ENCODE results near the gene G3BP1.
"Not testable (repeated sequence)": the region's sequence is repeated elsewhere in the genome, so short reads cannot be mapped to it uniquely, and the experiment has no call there.

Gene G3BP1

DNA sequence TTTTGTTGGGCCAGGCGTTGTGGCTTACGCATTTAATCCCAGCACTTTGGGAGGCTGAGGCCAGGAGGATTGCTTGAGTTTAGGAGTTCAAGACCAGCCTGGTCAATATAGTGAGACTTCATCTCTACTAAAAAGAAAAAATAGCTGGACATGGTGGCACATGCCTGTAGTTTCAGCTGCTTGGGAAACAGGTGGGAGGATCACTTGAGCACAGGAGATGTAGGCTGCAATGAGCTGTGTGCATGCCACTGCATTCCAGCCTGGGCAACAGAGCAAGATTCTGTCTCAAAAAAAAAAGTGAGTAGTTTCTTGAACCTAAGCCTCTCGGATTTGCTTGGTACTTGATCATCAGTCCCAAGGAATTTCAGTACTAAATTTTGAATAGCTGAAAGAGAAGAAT is 26.9 kb downstream of the G3BP1 start:
- DNase-seq (ENCODE audit: low spot score), result no peak

- no peak for DNase-seq (ENCODE audit: low spot score)
These were observed 27.7 kb downstream of the G3BP1 start for GRCh38 chr5:151799407-151799806.

DNA sequence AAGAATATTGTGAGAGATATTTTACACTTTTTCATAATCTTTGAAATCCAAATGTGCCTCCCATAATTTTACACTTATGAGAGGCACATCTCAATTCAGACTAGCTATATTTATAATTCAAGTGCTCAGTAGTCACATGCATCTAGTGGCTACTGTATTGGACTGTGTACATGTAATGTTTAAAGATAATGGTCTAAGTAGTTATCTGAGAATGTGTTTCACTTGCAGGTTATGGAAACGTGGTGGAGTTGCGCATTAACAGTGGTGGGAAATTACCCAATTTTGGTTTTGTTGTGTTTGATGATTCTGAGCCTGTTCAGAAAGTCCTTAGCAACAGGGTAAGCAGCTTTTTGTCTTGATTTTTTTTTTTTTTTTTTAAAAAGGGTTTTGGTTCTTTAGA is 28.8 kb downstream of the G3BP1 start:
- DNase-seq (ENCODE audit: low spot score), result no peak

GRCh38 chr5:151805414-151806223 is 33.9 kb downstream of the G3BP1 start:
- DNase-seq (ENCODE audit: low spot score), result no peak

DNA sequence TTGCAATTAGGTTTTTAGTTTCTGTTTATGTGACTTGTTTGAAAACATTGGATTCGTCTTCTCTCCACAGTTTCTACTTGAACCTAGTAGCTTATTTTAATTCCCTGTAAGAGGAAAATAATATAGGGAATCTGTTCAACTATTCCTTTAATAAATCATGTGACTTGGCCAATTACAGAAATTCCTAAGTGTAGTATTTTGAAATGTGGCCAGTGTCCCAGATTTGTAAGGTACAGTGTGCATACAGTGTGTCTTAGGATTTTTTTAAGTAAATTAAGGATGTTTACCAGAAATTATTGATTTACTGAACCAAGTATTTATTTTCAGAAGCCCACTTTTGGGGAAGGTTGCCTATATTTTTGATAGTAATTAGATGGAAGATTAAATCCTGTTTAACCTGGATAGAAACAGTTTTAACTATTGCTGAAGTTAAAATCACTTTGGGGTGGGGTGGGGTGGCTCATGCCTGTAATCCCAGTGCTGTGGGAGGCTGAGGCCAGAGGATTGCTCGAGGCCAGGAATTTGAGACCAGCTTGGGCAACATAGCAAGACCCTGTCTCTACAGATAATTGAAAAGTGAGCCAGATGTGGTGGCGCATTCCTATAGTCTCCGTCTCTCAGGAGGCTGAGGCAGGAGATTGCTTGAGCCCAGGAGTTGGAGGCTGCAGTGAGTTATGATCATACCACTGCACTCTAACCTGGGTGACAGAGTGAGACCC is 36.9 kb downstream of the G3BP1 start:
- DNase-seq (ENCODE audit: low spot score), result no peak

- no peak for DNase-seq (ENCODE audit: low spot score)
These were observed 38.7 kb downstream of the G3BP1 start for GRCh38 chr5:151810449-151810848.

GRCh38 chr5:151810897-151811296 is 39.1 kb downstream of the G3BP1 start:
- DNase-seq (ENCODE audit: low spot score), result no peak

DNA sequence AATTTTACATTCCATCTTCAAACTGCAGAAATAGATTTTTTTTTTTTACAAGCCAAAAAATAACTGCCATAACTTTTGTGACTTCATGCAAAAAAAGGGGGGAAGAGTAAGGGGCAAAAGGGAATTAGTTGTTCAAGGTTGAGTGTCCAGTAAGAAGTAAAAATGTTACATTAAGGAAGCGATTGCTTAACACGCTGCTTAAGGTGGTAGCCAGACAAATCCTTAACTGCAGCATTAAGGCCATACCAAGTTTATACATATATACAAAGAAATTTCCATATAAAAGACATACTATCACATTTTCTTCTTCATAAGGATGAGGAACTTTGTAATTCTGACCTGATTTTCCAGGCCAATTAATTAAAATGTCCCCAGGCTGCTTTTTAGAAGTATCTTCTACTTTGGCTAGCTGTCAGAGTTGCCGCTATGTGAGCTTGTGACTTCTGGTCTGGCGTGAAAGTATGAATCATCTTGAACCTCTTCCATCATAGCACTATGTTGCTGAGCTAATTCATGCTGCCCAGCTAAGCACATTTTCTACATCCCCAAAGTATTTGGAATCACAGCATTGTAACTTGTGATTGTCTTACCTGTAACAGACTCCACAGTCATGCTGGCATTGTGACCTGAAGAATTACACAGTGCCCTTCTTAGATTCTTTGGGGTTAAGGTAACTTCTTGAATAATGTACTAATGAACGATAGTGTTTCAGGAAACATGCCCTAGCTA is 40.0 kb downstream of the G3BP1 start:
- DNase-seq (ENCODE audit: low spot score), result peak; percentile 11

- no peak for DNase-seq (ENCODE audit: low spot score)
These were observed 41.1 kb downstream of the G3BP1 start for GRCh38 chr5:151812757-151813309.

- DNase-seq (ENCODE audit: low spot score), result no peak
These were observed 43.3 kb downstream of the G3BP1 start for GRCh38 chr5:151815051-151815450.

- DNase-seq (ENCODE audit: low spot score), result no peak
These were observed 48.1 kb downstream of the G3BP1 start for GRCh38 chr5:151819830-151820229.

GRCh38 chr5:151820271-151820670 is 48.5 kb downstream of the G3BP1 start:
- DNase-seq (ENCODE audit: low spot score), result no peak

GRCh38 chr5:151820903-151821302 is 49.1 kb downstream of the G3BP1 start:
- no peak for DNase-seq (ENCODE audit: low spot score)

DNA sequence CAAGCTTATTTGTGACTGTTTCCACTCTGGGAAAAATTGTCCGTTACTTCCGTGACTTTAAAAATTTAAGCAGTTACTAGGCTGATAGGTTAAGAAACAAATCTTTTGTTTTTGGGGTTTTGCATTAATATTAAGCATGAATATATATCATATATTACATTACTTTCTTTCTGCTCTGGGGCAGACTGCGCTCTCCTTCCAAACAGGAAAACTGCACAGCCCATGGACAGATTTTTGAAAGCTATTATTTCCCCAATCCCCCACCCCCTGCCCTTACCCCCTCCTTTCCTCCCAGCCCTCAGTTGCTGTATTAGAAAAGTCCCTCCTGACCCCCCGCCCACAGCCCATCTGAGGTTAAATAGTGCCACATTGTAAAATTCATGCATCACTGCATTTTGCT is 50.4 kb downstream of the G3BP1 start:
- no peak for DNase-seq (ENCODE audit: low spot score)

GRCh38 chr5:151825445-151825844 is 53.7 kb downstream of the G3BP1 start:
- DNase-seq (ENCODE audit: low spot score), result peak; percentile 27

DNA sequence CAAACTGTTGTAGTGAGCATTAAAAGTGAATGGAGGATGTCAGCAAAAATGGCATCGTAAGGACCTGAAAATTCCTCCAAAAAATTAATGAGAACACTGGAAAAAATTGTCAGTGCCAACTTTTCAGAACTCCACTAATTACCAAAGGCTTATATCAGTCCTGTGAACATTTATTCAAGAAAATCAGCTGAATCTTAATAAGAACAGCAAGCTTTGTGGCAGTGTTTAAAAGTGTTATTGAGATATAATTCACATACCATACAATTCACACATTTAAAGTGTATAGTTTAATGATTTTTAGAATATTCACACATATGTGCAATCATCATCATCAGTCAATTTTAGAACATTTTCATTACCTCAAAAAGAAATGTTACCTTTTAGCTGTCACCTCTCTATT is 57.6 kb downstream of the G3BP1 start:
- no peak for DNase-seq (ENCODE audit: low spot score)

GRCh38 chr5:151832843-151833242 is 61.1 kb downstream of the G3BP1 start:
- not testable (repeated sequence) for DNase-seq (ENCODE audit: low spot score)

DNA sequence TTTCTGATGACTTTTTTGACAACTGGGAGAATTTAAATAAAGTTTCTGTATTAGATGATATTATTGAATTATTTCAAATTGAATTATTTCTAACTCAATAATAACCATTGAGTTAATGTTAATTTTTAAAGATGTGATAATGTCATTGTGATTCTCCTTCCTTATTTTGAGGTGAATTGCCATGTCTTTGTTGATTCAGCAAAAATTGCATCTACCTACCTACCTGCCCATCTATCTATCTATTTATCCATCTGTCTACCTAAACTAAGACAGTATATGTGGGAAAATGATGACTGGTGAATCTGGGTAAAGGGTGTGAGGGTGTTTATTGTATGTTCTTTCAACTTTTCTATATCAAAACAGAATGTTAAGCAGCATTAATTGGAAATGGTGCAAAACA is 75.0 kb downstream of the G3BP1 start:
- no peak for DNase-seq (ENCODE audit: low spot score)

DNA sequence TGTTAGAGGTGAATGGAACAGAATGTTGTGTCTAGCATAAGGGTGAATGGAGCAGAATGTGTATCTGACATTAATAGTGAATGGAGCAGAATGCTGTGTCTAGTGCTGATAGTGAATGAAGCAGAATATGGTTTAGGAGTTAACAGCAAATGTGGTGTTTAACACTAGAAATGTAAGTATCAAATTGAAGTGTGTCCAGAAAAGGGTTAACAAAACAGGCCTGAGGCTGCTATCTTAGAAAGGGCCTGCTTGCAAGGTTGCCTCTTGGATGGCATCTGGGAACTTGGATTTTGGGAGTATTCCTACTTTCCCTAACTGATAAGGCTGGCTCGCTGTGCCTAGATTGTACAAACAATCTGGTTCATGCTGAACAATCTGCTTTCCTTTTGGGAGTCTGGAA is 76.1 kb downstream of the G3BP1 start:
- DNase-seq (ENCODE audit: low spot score), result no peak

- DNase-seq (ENCODE audit: low spot score), result no peak
These were observed 83.9 kb downstream of the G3BP1 start for GRCh38 chr5:151855701-151856100.

GRCh38 chr5:151856861-151857260 is 85.1 kb downstream of the G3BP1 start:
- DNase-seq (ENCODE audit: low spot score), result no peak

DNA sequence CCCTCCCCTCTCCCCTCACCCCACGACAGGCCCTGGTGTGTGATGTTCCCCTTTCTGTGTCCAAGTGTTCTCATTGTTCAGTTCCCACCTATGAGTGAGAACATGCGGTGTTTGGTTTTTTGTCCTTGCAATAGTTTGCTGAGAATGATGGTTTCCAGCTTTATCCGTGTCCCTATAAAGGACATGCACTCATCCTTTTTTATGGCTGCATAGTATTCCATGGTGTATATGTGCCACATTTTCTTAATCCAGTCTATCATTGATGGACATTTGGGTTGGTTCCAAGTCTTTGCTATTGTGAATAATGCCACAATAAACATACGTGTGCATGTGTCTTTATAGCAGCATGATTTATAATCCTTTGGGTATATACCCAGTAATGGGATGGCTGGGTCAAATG is 89.1 kb downstream of the G3BP1 start:
- not testable (repeated sequence) for DNase-seq (ENCODE audit: low spot score)
